NCI-H82 (cell line): Measurements from ENCODE around the gene HOATZ.
A peak's percentile ranks its signal among the peaks of the same experiment; 100 is the strongest.

Experiments
- DNase-seq: peaks from one replicate; lab custom pipeline; 2025; lab: John Stamatoyannopoulos, UW

The HOATZ gene

GRCh38 chr11:111549196-111549868 lies 34.8 kb downstream of the HOATZ start:
- DNase-seq, result no peak

- DNase-seq, result no peak
Observed at GRCh38 chr11:111549869-111550203, 35.3 kb downstream of the HOATZ start.

- DNase-seq, result no peak
Observed at GRCh38 chr11:111550258-111550657, 35.7 kb downstream of the HOATZ start.

GRCh38 chr11:111554532-111554931 lies 40.0 kb downstream of the HOATZ start:
- DNase-seq, result no peak

- DNase-seq, result no peak
Observed at GRCh38 chr11:111555255-111555654, 40.7 kb downstream of the HOATZ start.

GRCh38 chr11:111557425-111558111 lies 43.0 kb downstream of the HOATZ start:
- no peak for DNase-seq

GRCh38 chr11:111559800-111560464 lies 45.4 kb downstream of the HOATZ start:
- no peak for DNase-seq

GRCh38 chr11:111560800-111561199 lies 46.2 kb downstream of the HOATZ start:
- DNase-seq, result no peak

GRCh38 chr11:111561306-111561705 lies 46.7 kb downstream of the HOATZ start:
- DNase-seq, result no peak

- DNase-seq, result no peak
Observed at GRCh38 chr11:111561791-111562325, 47.3 kb downstream of the HOATZ start.

GRCh38 chr11:111562692-111563389 lies 48.3 kb downstream of the HOATZ start:
- no peak for DNase-seq

GRCh38 chr11:111565114-111565720 lies 50.6 kb downstream of the HOATZ start:
- DNase-seq, result peak; percentile 67

- no peak for DNase-seq
Observed at GRCh38 chr11:111566324-111566723, 51.7 kb downstream of the HOATZ start.

- no peak for DNase-seq
Observed at GRCh38 chr11:111569476-111569875, 54.9 kb downstream of the HOATZ start.

- no peak for DNase-seq
Observed at GRCh38 chr11:111570796-111571195, 56.2 kb downstream of the HOATZ start.

GRCh38 chr11:111571829-111572501 lies 57.4 kb downstream of the HOATZ start:
- no peak for DNase-seq

- no peak for DNase-seq
Observed at GRCh38 chr11:111572581-111572980, 58.0 kb downstream of the HOATZ start.

- DNase-seq, result no peak
Observed at GRCh38 chr11:111573821-111574249, 59.3 kb downstream of the HOATZ start.

- no peak for DNase-seq
Observed at GRCh38 chr11:111574373-111575225, 60.0 kb downstream of the HOATZ start.

GRCh38 chr11:111575740-111576139 lies 61.2 kb downstream of the HOATZ start:
- no peak for DNase-seq
